GM12878 (cell line): ENCODE measurements around the gene FKRP. TPM values are rescaled to one million over a fixed set of nuclear protein-coding genes. Genes with fewer than 3 reads are reported as not detected.

ENCODE experiments used
- BACH1 ChIP-seq: fragments of 450-650 bp; IDR thresholded peaks from 2 replicates; pipeline ENCODE4 v1.6.1; 2017; ENCODE audit warnings: mild to moderate bottlenecking, borderline replicate concordance
- BHLHE40 ChIP-seq, 2 experiments: fragments of 450-650 bp in 1 of 2; IDR thresholded peaks; 2 replicates each; pipeline ENCODE4 v1.6.1; 2011 to 2017; ENCODE audit warnings: low read depth in 2 of 2, borderline replicate concordance in 1 of 2, improper control_type of control experiment in 1 of 2, low read length in 1 of 2, mild to moderate bottlenecking in 1 of 2
- CBFB ChIP-seq: IDR thresholded peaks from 2 replicates; pipeline ENCODE4 v1.6.1; 2016; ENCODE audit warnings: antibody characterized with exemption, low read depth
- EED ChIP-seq: sonication (generic); IDR thresholded peaks from 2 replicates; pipeline ENCODE4 v1.6.1; 2016; ENCODE audit warnings: antibody characterized with exemption, low read depth
- EGR1 ChIP-seq, 2 experiments: IDR thresholded peaks; 1 replicate in 1 of 2; 2 replicates in 1 of 2; pipeline ENCODE4 v1.6.1; 2011 to 2012; ENCODE audit warnings: low read depth in 2 of 2, low read length in 2 of 2, borderline replicate concordance in 1 of 2, mild to moderate bottlenecking in 1 of 2, moderate library complexity in 1 of 2
- GATAD2B ChIP-seq: fragments of 450-650 bp; conservative IDR thresholded peaks from 2 replicates; pipeline ENCODE4 v1.6.1; 2017; ENCODE audit warnings: low read depth, mild to moderate bottlenecking, moderate library complexity
- MEF2A ChIP-seq: IDR thresholded peaks from 2 replicates; pipeline ENCODE4 v1.6.1; 2011; ENCODE audit warnings: low read depth, mild to moderate bottlenecking, low read length, moderate library complexity; ENCODE audit not compliant: insufficient read depth
- MYC ChIP-seq: IDR thresholded peaks from 2 replicates; pipeline ENCODE4 v1.6.1; 2011; ENCODE audit warnings: mild to moderate bottlenecking, low read length, moderate library complexity, inconsistent platforms; ENCODE audit not compliant: insufficient read depth, insufficient replicate concordance, insufficient read length, severe bottlenecking
- NBN ChIP-seq: fragments of 450-650 bp; IDR thresholded peaks from 2 replicates; pipeline ENCODE4 v1.6.1; 2016
- PML ChIP-seq: IDR thresholded peaks from 2 replicates; pipeline ENCODE4 v1.6.1; 2012; ENCODE audit warnings: low read length, inconsistent platforms
- POLR2AphosphoS5 ChIP-seq: IDR thresholded peaks from 2 replicates; pipeline ENCODE4 v1.6.1; 2011; ENCODE audit warnings: mild to moderate bottlenecking, low read length, inconsistent platforms
- SP1 ChIP-seq: IDR thresholded peaks from one replicate; pipeline ENCODE4 v1.6.1; 2011; ENCODE audit warnings: low read depth, low read length
- SPI1 ChIP-seq: IDR thresholded peaks from 2 replicates; pipeline ENCODE4 v1.6.1; 2011; ENCODE audit warnings: low read depth, mild to moderate bottlenecking, low read length, moderate library complexity, borderline replicate concordance; ENCODE audit not compliant: insufficient read depth
- TAF1 ChIP-seq: IDR thresholded peaks from 2 replicates; pipeline ENCODE4 v1.6.1; 2011; ENCODE audit warnings: mild to moderate bottlenecking, low read depth, low read length, borderline replicate concordance
- TCF3 ChIP-seq: IDR thresholded peaks from 2 replicates; pipeline ENCODE4 v1.6.1; 2012; ENCODE audit warnings: low read depth, mild to moderate bottlenecking, low read length, borderline replicate concordance; ENCODE audit not compliant: insufficient read depth
- WRNIP1 ChIP-seq: IDR thresholded peaks from 2 replicates; pipeline ENCODE4 v1.6.1; 2011; ENCODE audit warnings: low read depth, low read length, improper control_type of control experiment, borderline replicate concordance
- polyA plus RNA-seq, 11 experiments: library from polyadenylated mRNA; depleted of rRNA in 4 of 11; unstranded in 6 of 11; stranded (reverse) in 5 of 11; fragments of >200 nt; fragmentation: Nextera tagmentation in 4 of 11; fragmentation: Illumina TruSeq in 1 of 11; extraction: Ambion mirVana in 4 of 11; extraction: Trizol in 1 of 11; gene quantifications; 1 replicate in 1 of 11; 2 replicates in 10 of 11; pipeline versions ENCODE4 v1.2.1 to v1.2.3, GENCODE V29; 2011 to 2016; ENCODE audit warnings: inconsistent platforms in 2 of 11, missing spikeins in 2 of 11, low read depth in 1 of 11
- total RNA-seq, 4 experiments: library from RNA; depleted of rRNA in 3 of 4; stranded (reverse); fragments of >200 nt in 3 of 4; fragmentation: Illumina TruSeq in 1 of 4; extraction: Trizol in 1 of 4; gene quantifications; 2 replicates each; pipeline versions ENCODE4 v1.2.1 to v1.2.3, GENCODE V29; 2013 to 2021
- TF ChIP-seq, protein P1 (sequence below): IDR thresholded peaks from 2 replicates; pipeline ENCODE4 v1.6.1; 2011; ENCODE audit warnings: borderline replicate concordance, low read depth, mild to moderate bottlenecking, moderate library complexity, low read length; ENCODE audit not compliant: insufficient read depth, poor library complexity, severe bottlenecking
- TF ChIP-seq, protein P2 (sequence below): IDR thresholded peaks from 2 replicates; pipeline ENCODE4 v1.6.1; 2012; ENCODE audit warnings: mild to moderate bottlenecking, low read depth, low read length
- TF ChIP-seq, protein P3 (sequence below): fragments of 450-650 bp; IDR thresholded peaks from 2 replicates; pipeline ENCODE4 v1.6.1; 2018; ENCODE audit warnings: mild to moderate bottlenecking, low read depth, moderate library complexity; ENCODE audit not compliant: partially characterized antibody
- TF ChIP-seq, protein P4 (sequence below): IDR thresholded peaks from 2 replicates; pipeline ENCODE4 v1.6.1; 2012; ENCODE audit warnings: low read depth, low read length, improper control_type of control experiment

FKRP gene
- total and polyA plus RNA-seq, 10 of the 15 experiments (the other 5 are each of a cell fraction or from before 2014, with no cell fraction given): 1.3 to 14.1 (median 7.8) TPM

DNA sequence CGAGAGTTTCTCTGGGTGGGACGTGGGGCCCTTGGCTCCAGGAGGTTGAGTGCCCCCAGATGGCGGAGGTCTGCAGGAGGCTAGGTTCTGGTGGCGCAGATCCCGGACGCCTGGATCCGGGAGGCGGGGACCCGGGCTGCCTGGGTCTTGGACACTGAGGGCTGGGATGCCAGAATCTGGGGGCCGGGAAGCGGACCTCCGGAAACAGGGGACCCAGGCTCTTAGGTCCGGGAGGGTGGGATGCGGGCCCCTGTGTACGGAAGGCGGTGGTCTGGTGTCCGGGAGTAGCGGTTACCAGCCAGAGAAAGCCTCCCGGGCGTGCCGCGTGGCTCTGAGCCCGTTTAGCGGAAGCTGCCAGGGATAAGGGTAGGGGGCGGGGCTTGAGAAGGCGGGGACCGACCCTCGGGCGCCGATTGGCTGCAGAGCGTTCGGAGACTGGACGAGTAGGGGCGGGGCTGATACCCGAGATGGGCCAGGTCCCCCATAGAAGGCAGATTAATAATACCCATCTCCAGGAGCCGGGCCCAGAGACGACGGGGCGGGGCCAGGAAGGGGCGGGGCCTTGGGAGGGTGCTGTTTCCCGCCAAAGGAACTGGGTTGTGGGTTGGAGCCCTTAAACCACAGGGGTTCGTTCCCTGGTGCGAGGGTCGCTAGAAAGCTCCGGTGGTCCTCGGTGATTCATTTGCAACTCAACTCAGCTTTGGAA is 42.6 kb downstream of the FKRP start, which contains the start of gene SLC1A5 (continued):
- TF ChIP-seq BHLHE40 (IDR thresholded peaks at IDR 0.05; ENCODE audit: borderline replicate concordance in 1 of 2, low read depth in 2 of 2, low read length in 1 of 2) (peak; percentile 67 to 72), EED (peak; percentile 54; the same call in 1 of the 2 replicates), MYC (peak; percentile 95), CBFB (peak; percentile 98), POLR2AphosphoS5 (peak; percentile 100), EGR1 (IDR thresholded peaks at IDR 0.05; ENCODE audit: borderline replicate concordance in 1 of 2, low read depth in 2 of 2, low read length in 2 of 2) (peak in 1 of 2 experiments; percentile 20; a peak in 1 of 3 replicates), PML (peak; percentile 99), NBN (0 out of 2 replicates have a peak, but pooled peaks have one; percentile 33), BACH1 (peak; percentile 46; the same call in 1 of the 2 replicates), WRNIP1 (0 out of 2 replicates have a peak, but pooled peaks have one; percentile 62), GATAD2B (0 out of 2 replicates have a peak, but pooled peaks have one; percentile 28), TCF3 (peak; percentile 91; the same call in 1 of the 2 replicates), SP1 (peak; percentile 79), MEF2A (0 out of 2 replicates have a peak, but pooled peaks have one; percentile 34), SPI1 (0 out of 2 replicates have a peak, but pooled peaks have one; percentile 8), TAF1 (peak; percentile 100)
- TF ChIP-seq, protein P1, sequence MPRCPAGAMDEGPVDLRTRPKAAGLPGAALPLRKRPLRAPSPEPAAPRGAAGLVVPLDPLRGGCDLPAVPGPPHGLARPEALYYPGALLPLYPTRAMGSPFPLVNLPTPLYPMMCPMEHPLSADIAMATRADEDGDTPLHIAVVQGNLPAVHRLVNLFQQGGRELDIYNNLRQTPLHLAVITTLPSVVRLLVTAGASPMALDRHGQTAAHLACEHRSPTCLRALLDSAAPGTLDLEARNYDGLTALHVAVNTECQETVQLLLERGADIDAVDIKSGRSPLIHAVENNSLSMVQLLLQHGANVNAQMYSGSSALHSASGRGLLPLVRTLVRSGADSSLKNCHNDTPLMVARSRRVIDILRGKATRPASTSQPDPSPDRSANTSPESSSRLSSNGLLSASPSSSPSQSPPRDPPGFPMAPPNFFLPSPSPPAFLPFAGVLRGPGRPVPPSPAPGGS: no peak
- TF ChIP-seq, protein P2, sequence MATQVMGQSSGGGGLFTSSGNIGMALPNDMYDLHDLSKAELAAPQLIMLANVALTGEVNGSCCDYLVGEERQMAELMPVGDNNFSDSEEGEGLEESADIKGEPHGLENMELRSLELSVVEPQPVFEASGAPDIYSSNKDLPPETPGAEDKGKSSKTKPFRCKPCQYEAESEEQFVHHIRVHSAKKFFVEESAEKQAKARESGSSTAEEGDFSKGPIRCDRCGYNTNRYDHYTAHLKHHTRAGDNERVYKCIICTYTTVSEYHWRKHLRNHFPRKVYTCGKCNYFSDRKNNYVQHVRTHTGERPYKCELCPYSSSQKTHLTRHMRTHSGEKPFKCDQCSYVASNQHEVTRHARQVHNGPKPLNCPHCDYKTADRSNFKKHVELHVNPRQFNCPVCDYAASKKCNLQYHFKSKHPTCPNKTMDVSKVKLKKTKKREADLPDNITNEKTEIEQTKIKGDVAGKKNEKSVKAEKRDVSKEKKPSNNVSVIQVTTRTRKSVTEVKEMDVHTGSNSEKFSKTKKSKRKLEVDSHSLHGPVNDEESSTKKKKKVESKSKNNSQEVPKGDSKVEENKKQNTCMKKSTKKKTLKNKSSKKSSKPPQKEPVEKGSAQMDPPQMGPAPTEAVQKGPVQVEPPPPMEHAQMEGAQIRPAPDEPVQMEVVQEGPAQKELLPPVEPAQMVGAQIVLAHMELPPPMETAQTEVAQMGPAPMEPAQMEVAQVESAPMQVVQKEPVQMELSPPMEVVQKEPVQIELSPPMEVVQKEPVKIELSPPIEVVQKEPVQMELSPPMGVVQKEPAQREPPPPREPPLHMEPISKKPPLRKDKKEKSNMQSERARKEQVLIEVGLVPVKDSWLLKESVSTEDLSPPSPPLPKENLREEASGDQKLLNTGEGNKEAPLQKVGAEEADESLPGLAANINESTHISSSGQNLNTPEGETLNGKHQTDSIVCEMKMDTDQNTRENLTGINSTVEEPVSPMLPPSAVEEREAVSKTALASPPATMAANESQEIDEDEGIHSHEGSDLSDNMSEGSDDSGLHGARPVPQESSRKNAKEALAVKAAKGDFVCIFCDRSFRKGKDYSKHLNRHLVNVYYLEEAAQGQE: peak; percentile 66
- TF ChIP-seq, protein P3, sequence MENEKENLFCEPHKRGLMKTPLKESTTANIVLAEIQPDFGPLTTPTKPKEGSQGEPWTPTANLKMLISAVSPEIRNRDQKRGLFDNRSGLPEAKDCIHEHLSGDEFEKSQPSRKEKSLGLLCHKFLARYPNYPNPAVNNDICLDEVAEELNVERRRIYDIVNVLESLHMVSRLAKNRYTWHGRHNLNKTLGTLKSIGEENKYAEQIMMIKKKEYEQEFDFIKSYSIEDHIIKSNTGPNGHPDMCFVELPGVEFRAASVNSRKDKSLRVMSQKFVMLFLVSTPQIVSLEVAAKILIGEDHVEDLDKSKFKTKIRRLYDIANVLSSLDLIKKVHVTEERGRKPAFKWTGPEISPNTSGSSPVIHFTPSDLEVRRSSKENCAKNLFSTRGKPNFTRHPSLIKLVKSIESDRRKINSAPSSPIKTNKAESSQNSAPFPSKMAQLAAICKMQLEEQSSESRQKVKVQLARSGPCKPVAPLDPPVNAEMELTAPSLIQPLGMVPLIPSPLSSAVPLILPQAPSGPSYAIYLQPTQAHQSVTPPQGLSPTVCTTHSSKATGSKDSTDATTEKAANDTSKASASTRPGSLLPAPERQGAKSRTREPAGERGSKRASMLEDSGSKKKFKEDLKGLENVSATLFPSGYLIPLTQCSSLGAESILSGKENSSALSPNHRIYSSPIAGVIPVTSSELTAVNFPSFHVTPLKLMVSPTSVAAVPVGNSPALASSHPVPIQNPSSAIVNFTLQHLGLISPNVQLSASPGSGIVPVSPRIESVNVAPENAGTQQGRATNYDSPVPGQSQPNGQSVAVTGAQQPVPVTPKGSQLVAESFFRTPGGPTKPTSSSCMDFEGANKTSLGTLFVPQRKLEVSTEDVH: peak; percentile 91
- TF ChIP-seq, protein P4, sequence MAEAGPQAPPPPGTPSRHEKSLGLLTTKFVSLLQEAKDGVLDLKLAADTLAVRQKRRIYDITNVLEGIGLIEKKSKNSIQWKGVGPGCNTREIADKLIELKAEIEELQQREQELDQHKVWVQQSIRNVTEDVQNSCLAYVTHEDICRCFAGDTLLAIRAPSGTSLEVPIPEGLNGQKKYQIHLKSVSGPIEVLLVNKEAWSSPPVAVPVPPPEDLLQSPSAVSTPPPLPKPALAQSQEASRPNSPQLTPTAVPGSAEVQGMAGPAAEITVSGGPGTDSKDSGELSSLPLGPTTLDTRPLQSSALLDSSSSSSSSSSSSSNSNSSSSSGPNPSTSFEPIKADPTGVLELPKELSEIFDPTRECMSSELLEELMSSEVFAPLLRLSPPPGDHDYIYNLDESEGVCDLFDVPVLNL: peak; percentile 63; the same call in 1 of the 2 replicates
